ENCODE data around the gene FBXO31. TPM values are rescaled to one million over a fixed set of nuclear protein-coding genes. Genes with fewer than 3 reads are reported as not detected.

Gene FBXO31
- total and polyA plus RNA-seq, 10 of the 15 experiments (the other 5 are each of a cell fraction or from before 2014, with no cell fraction given): 0.19 to 33.1 (median 10.3) TPM

GRCh38 chr16:87387942-87388817 lies 4.6 kb upstream of the FBXO31 start:
- Histone ChIP-seq H3K4me1 (ENCODE audit: control insufficient read depth, insufficient read depth, low read length) (peaks cover 13% of the 10 kb centered on the region), H3K4me2 (ENCODE audit: control insufficient read depth, insufficient read depth) (peak overlapping the region; percentile 80), H4K20me1 (ENCODE audit: control insufficient read depth, insufficient read depth) (no peaks in the 10 kb centered on the region), H3K36me3 (ENCODE audit: control insufficient read depth in 2 of 2, insufficient read depth in 2 of 2, low read length in 1 of 2) (no peaks in the 10 kb centered on the region), H2AFZ (ENCODE audit: control insufficient read depth, low read depth, low read length) (peak overlapping the region; percentile 87), H3K4me3 (0 out of 2 replicates have a peak overlapping the region, but pooled peaks have one; percentile 9), H3K27ac (ENCODE audit: control insufficient read depth, insufficient read depth) (peak overlapping the region; percentile 79), H3K9ac (ENCODE audit: control insufficient read depth, insufficient read depth, low read length) (peak overlapping the region; percentile 39), H3K9me3 (replicated peaks; ENCODE audit: control insufficient read depth, insufficient read depth, low read length) (no peaks in the 10 kb centered on the region), H3K79me2 (ENCODE audit: control insufficient read depth, insufficient read depth, low read length) (peaks cover 3% of the 10 kb centered on the region; the same call in 1 of the 2 replicates), H3K27me3 (replicated peaks in 1 of 2; ENCODE audit: control insufficient read depth in 2 of 2, insufficient read depth in 2 of 2, low read length in 1 of 2) (no peaks in the 10 kb centered on the region)
- no TSS peak for BruUV-seq (replicated peaks)
- ChIA-PET RAD21 (ENCODE audit: unreplicated experiment) (interaction anchor here (0.8 to 1.2 kb wide), 4 partner anchors 19 to 487 kb away, joined by 3 to 6 read pairs (median 4); partner anchors contain the start of gene C16orf95), SMC1A (ENCODE audit: uncharacterized antibody, unreplicated experiment) (interaction anchor here (1.0 to 1.4 kb wide), 4 partner anchors 8 to 384 kb away, joined by 3 to 4 read pairs (median 4); no protein-coding TSS in a partner anchor), POLR2A (interaction anchor here (0.5 to 1.4 kb wide), 7 partner anchors 10 to 381 kb away, joined by 3 to 4 read pairs (median 3); partner anchors contain the start of genes C16orf95 and KLHDC4), CTCF (interaction anchor here (0.6 to 1.6 kb wide), 7 partner anchors 10 to 484 kb away, joined by 3 to 6 read pairs (median 4); no protein-coding TSS in a partner anchor)
- DNase-seq (ENCODE audit: low read depth, low spot score) (peak; percentile 97), ATAC-seq (peak; percentile 80), FAIRE-seq (peak; percentile 92)
- intact Hi-C loops (cut with micrococcal nuclease; ENCODE audit: unreplicated experiment): loop anchor here (2.0 to 10.0 kb wide), 2 partner anchors 563 to 1067 kb away; partner anchors contain the start of genes BANP and ZFPM1
- 3% methylated on average over 18 of the region's 18 CpGs for WGBS (ENCODE audit: insufficient coverage, insufficient replicate concordance, low lambda C conversion rate, missing lambda C conversion rate)
- in situ Hi-C loops (cut with MboI): loop anchor here (10.0 kb wide), 1 partner anchor 477 kb away; the partner anchor contains the start of gene SLC7A5
- TF ChIP-seq ZZZ3 (IDR thresholded peaks at IDR 0.05; ENCODE audit: control insufficient read depth, insufficient read length, low read depth): no peak
- no peak for TF ChIP-seq RAD21 (IDR thresholded peaks at IDR 0.05; ENCODE audit: insufficient read depth, low read depth, low read length)
- TF ChIP-seq FOXK2 (IDR thresholded peaks at IDR 0.05): peak; percentile 88
- TF ChIP-seq, protein P1, sequence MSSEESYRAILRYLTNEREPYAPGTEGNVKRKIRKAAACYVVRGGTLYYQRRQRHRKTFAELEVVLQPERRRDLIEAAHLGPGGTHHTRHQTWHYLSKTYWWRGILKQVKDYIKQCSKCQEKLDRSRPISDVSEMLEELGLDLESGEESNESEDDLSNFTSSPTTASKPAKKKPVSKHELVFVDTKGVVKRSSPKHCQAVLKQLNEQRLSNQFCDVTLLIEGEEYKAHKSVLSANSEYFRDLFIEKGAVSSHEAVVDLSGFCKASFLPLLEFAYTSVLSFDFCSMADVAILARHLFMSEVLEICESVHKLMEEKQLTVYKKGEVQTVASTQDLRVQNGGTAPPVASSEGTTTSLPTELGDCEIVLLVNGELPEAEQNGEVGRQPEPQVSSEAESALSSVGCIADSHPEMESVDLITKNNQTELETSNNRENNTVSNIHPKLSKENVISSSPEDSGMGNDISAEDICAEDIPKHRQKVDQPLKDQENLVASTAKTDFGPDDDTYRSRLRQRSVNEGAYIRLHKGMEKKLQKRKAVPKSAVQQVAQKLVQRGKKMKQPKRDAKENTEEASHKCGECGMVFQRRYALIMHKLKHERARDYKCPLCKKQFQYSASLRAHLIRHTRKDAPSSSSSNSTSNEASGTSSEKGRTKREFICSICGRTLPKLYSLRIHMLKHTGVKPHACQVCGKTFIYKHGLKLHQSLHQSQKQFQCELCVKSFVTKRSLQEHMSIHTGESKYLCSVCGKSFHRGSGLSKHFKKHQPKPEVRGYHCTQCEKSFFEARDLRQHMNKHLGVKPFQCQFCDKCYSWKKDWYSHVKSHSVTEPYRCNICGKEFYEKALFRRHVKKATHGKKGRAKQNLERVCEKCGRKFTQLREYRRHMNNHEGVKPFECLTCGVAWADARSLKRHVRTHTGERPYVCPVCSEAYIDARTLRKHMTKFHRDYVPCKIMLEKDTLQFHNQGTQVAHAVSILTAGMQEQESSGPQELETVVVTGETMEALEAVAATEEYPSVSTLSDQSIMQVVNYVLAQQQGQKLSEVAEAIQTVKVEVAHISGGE (CRISPR knock-in tag; IDR thresholded peaks at IDR 0.05): no peak
- TF ChIP-seq SREBF2 (IDR thresholded peaks at IDR 0.05; ENCODE audit: low read length): no peak
- no peak for TF ChIP-seq PAX8 (IDR thresholded peaks at IDR 0.05)
- peak; percentile 70; the same call in 1 of the 2 replicates for TF ChIP-seq DPF2 (IDR thresholded peaks at IDR 0.05)
- TF ChIP-seq YBX1 (IDR thresholded peaks at IDR 0.05): no peak
- TF ChIP-seq RBBP5 (conservative IDR thresholded peaks at IDR 0.05): no peak
- peak; percentile 65; the same call in 1 of the 2 replicates for TF ChIP-seq ZBTB4 (CRISPR knock-in tag; IDR thresholded peaks at IDR 0.05)
- TF ChIP-seq SUPT20H (IDR thresholded peaks at IDR 0.05; ENCODE audit: borderline replicate concordance, control insufficient read depth, low read depth, low read length): no peak
- TF ChIP-seq TCF12 (IDR thresholded peaks at IDR 0.05; ENCODE audit: low read depth, low read length): peak; percentile 96
- TF ChIP-seq IKZF1 (conservative IDR thresholded peaks at IDR 0.05): peak; percentile 69
- TF ChIP-seq CREB1 (IDR thresholded peaks at IDR 0.05; ENCODE audit: low read depth): peak; percentile 95
- TF ChIP-seq FOS (IDR thresholded peaks at IDR 0.05; ENCODE audit: borderline replicate concordance, extremely low read depth, insufficient read length): peak; percentile 92
- TF ChIP-seq PAX5 (IDR thresholded peaks at IDR 0.05; ENCODE audit: borderline replicate concordance, low read depth, low read length): no peak
